ENCODE measurements around the gene CDH4. TPM values are rescaled to one million over a fixed set of nuclear protein-coding genes. Genes with fewer than 3 reads are reported as not detected.

Gene CDH4
- total and polyA plus RNA-seq, 4 experiments from 2014 or later, result 0.39 to 1.1 (median 0.41) TPM; not detected in 1

- Histone ChIP-seq H3K36me3 (ENCODE audit: insufficient read depth, low read length) (no peaks in the 10 kb centered on the region), H3K4me3 (ENCODE audit: low read length in 2 of 2) (no peak overlapping the region), H3K4me1 (ENCODE audit: insufficient read depth, low read length) (no peaks in the 10 kb centered on the region), H3K27me3 (ENCODE audit: insufficient read depth, low read length) (no peaks in the 10 kb centered on the region), H3K27ac (ENCODE audit: low read depth, low read length) (no peak overlapping the region), H3K9me3 (ENCODE audit: control insufficient read depth in 1 of 2, low read length in 2 of 2) (no peaks in the 10 kb centered on the region)
- Mint-ChIP-seq H3K9me3 (peaks cover 0 to 8% (median 0%) of the 10 kb centered on the region in 8 donors), H3K4me1 (no peaks in the 10 kb centered on the region), H3K27me3 (peaks cover 0 to 3% of the 10 kb centered on the region in 2 donors), H3K27ac (no peak overlapping the region), H3K4me3 (no peak overlapping the region), H3K36me3 (no peaks in the 10 kb centered on the region)
- POLR2A ChIA-PET (ENCODE audit: partially characterized antibody), result no interaction called here
- CTCF ChIA-PET (ENCODE audit: partially characterized antibody), result no interaction called here
- intact Hi-C loops (cut with micrococcal nuclease), result no loop called here
- no peak for DNase-seq
These were observed 195.9 kb downstream of the CDH4 start for GRCh38 chr20:61447952-61448351.

- intact Hi-C loops (cut with micrococcal nuclease), result no loop called here
- H3K27ac ChIP-seq (ENCODE audit: low read depth, low read length), result no peak overlapping the region
- no peaks in the 10 kb centered on the region for H3K9me3 ChIP-seq (ENCODE audit: control insufficient read depth in 1 of 2, low read length in 2 of 2)
- no peak overlapping the region for H3K4me3 ChIP-seq (ENCODE audit: low read length in 2 of 2)
- Mint-ChIP-seq H3K27me3 (peaks cover 0 to 3% of the 10 kb centered on the region in 2 donors), H3K27ac (no peak overlapping the region), H3K4me3 (no peak overlapping the region), H3K36me3 (no peaks in the 10 kb centered on the region), H3K9me3 (peaks cover 0 to 9% (median 0%) of the 10 kb centered on the region in 8 donors), H3K4me1 (no peaks in the 10 kb centered on the region)
- CTCF ChIA-PET (ENCODE audit: partially characterized antibody), result no interaction called here
- no peaks in the 10 kb centered on the region for H3K27me3 ChIP-seq (ENCODE audit: insufficient read depth, low read length)
- no peaks in the 10 kb centered on the region for H3K36me3 ChIP-seq (ENCODE audit: insufficient read depth, low read length)
- H3K4me1 ChIP-seq (ENCODE audit: insufficient read depth, low read length), result no peaks in the 10 kb centered on the region
- no peak for DNase-seq
- POLR2A ChIA-PET (ENCODE audit: partially characterized antibody), result no interaction called here
These were observed 196.3 kb downstream of the CDH4 start for GRCh38 chr20:61448386-61448785.

- H3K9me3 Mint-ChIP-seq, result peaks cover 0 to 9% (median 0%) of the 10 kb centered on the region in 8 donors
- CTCF ChIA-PET (ENCODE audit: partially characterized antibody), result no interaction called here
These were observed 197.1 kb downstream of the CDH4 start for GRCh38 chr20:61449057-61449609.

GRCh38 chr20:61449916-61450315 lies 197.9 kb downstream of the CDH4 start:
- Histone ChIP-seq H3K36me3 (ENCODE audit: insufficient read depth, low read length) (no peaks in the 10 kb centered on the region), H3K9me3 (ENCODE audit: control insufficient read depth in 1 of 2, low read length in 2 of 2) (no peaks in the 10 kb centered on the region), H3K27me3 (ENCODE audit: insufficient read depth, low read length) (no peaks in the 10 kb centered on the region), H3K27ac (ENCODE audit: low read depth, low read length) (no peak overlapping the region), H3K4me1 (ENCODE audit: insufficient read depth, low read length) (no peaks in the 10 kb centered on the region), H3K4me3 (ENCODE audit: low read length in 2 of 2) (no peak overlapping the region)
- POLR2A ChIA-PET (ENCODE audit: partially characterized antibody), result no interaction called here
- Mint-ChIP-seq H3K27ac (no peak overlapping the region), H3K27me3 (peaks cover 0 to 3% of the 10 kb centered on the region in 2 donors), H3K4me3 (no peak overlapping the region), H3K9me3 (peaks cover 0 to 9% (median 0%) of the 10 kb centered on the region in 8 donors), H3K4me1 (no peaks in the 10 kb centered on the region), H3K36me3 (no peaks in the 10 kb centered on the region)
- CTCF ChIA-PET (ENCODE audit: partially characterized antibody), result no interaction called here
- no peak for DNase-seq
- intact Hi-C loops (cut with micrococcal nuclease), result no loop called here

More at GRCh38 chr20:61449057-61449609, 197.1 kb downstream of the CDH4 start:
- Histone ChIP-seq H3K36me3 (ENCODE audit: insufficient read depth, low read length) (no peaks in the 10 kb centered on the region), H3K4me1 (ENCODE audit: insufficient read depth, low read length) (no peaks in the 10 kb centered on the region), H3K4me3 (ENCODE audit: low read length in 2 of 2) (no peak overlapping the region), H3K27me3 (ENCODE audit: insufficient read depth, low read length) (no peaks in the 10 kb centered on the region), H3K27ac (ENCODE audit: low read depth, low read length) (no peak overlapping the region), H3K9me3 (ENCODE audit: control insufficient read depth in 1 of 2, low read length in 2 of 2) (no peaks in the 10 kb centered on the region)
- Mint-ChIP-seq H3K4me1 (no peaks in the 10 kb centered on the region), H3K4me3 (no peak overlapping the region), H3K36me3 (no peaks in the 10 kb centered on the region), H3K27me3 (peaks cover 0 to 3% of the 10 kb centered on the region in 2 donors), H3K27ac (no peak overlapping the region)
- intact Hi-C loops (cut with micrococcal nuclease), result no loop called here
- POLR2A ChIA-PET (ENCODE audit: partially characterized antibody), result no interaction called here
- DNase-seq, result no peak

GRCh38 chr20:61450549-61450948 lies 198.5 kb downstream of the CDH4 start:
- peaks cover 0 to 10% (median 0%) of the 10 kb centered on the region in 8 donors for H3K9me3 Mint-ChIP-seq
- no peak for DNase-seq
- Histone ChIP-seq H3K27me3 (ENCODE audit: insufficient read depth, low read length) (no peaks in the 10 kb centered on the region), H3K4me1 (ENCODE audit: insufficient read depth, low read length) (no peaks in the 10 kb centered on the region), H3K9me3 (ENCODE audit: control insufficient read depth in 1 of 2, low read length in 2 of 2) (no peaks in the 10 kb centered on the region), H3K36me3 (ENCODE audit: insufficient read depth, low read length) (no peaks in the 10 kb centered on the region), H3K27ac (ENCODE audit: low read depth, low read length) (no peak overlapping the region), H3K4me3 (ENCODE audit: low read length in 2 of 2) (no peak overlapping the region)
- no peaks in the 10 kb centered on the region for H3K4me1 Mint-ChIP-seq
- POLR2A ChIA-PET (ENCODE audit: partially characterized antibody), result no interaction called here
- no peak overlapping the region for H3K4me3 Mint-ChIP-seq
- H3K27ac Mint-ChIP-seq, result no peak overlapping the region
- CTCF ChIA-PET (ENCODE audit: partially characterized antibody), result no interaction called here
- no peaks in the 10 kb centered on the region for H3K36me3 Mint-ChIP-seq
- H3K27me3 Mint-ChIP-seq, result peaks cover 0 to 3% of the 10 kb centered on the region in 2 donors
- intact Hi-C loops (cut with micrococcal nuclease), result no loop called here

GRCh38 chr20:61451009-61451408 lies 198.9 kb downstream of the CDH4 start:
- H3K27me3 ChIP-seq (ENCODE audit: insufficient read depth, low read length), result no peaks in the 10 kb centered on the region
- H3K4me1 Mint-ChIP-seq, result no peaks in the 10 kb centered on the region
- no peaks in the 10 kb centered on the region for H3K36me3 Mint-ChIP-seq
- no peak for DNase-seq
- H3K9me3 ChIP-seq (ENCODE audit: control insufficient read depth in 1 of 2, low read length in 2 of 2), result no peaks in the 10 kb centered on the region
- H3K27me3 Mint-ChIP-seq, result peaks cover 0 to 3% of the 10 kb centered on the region in 2 donors
- no peak overlapping the region for H3K4me3 ChIP-seq (ENCODE audit: low read length in 2 of 2)
- H3K4me1 ChIP-seq (ENCODE audit: insufficient read depth, low read length), result no peaks in the 10 kb centered on the region
- no peak overlapping the region for H3K4me3 Mint-ChIP-seq
- ChIA-PET POLR2A (ENCODE audit: partially characterized antibody) (no interaction called here), CTCF (ENCODE audit: partially characterized antibody) (no interaction called here)
- peaks cover 0 to 14% (median under 1%) of the 10 kb centered on the region in 8 donors for H3K9me3 Mint-ChIP-seq
- H3K36me3 ChIP-seq (ENCODE audit: insufficient read depth, low read length), result no peaks in the 10 kb centered on the region
- H3K27ac ChIP-seq (ENCODE audit: low read depth, low read length), result no peak overlapping the region
- no peak overlapping the region for H3K27ac Mint-ChIP-seq
- intact Hi-C loops (cut with micrococcal nuclease), result no loop called here

- Histone ChIP-seq H3K27me3 (ENCODE audit: insufficient read depth, low read length) (no peaks in the 10 kb centered on the region), H3K36me3 (ENCODE audit: insufficient read depth, low read length) (no peaks in the 10 kb centered on the region), H3K27ac (ENCODE audit: low read depth, low read length) (no peak overlapping the region), H3K9me3 (ENCODE audit: control insufficient read depth in 1 of 2, low read length in 2 of 2) (no peaks in the 10 kb centered on the region), H3K4me3 (ENCODE audit: low read length in 2 of 2) (no peak overlapping the region), H3K4me1 (ENCODE audit: insufficient read depth, low read length) (no peaks in the 10 kb centered on the region)
- no peak for DNase-seq
- H3K27me3 Mint-ChIP-seq, result peaks cover 0 to 3% of the 10 kb centered on the region in 2 donors
- no peaks in the 10 kb centered on the region for H3K4me1 Mint-ChIP-seq
- H3K4me3 Mint-ChIP-seq, result no peak overlapping the region
- peaks cover 0 to 19% (median 2%) of the 10 kb centered on the region in 8 donors for H3K9me3 Mint-ChIP-seq
- intact Hi-C loops (cut with micrococcal nuclease), result no loop called here
- no peaks in the 10 kb centered on the region for H3K36me3 Mint-ChIP-seq
- ChIA-PET CTCF (ENCODE audit: partially characterized antibody) (no interaction called here), POLR2A (ENCODE audit: partially characterized antibody) (no interaction called here)
- no peak overlapping the region for H3K27ac Mint-ChIP-seq
These were observed 199.9 kb downstream of the CDH4 start for GRCh38 chr20:61451953-61452352.

- no peaks in the 10 kb centered on the region for H3K36me3 Mint-ChIP-seq
- CTCF ChIA-PET (ENCODE audit: partially characterized antibody), result no interaction called here
- Histone ChIP-seq H3K9me3 (ENCODE audit: control insufficient read depth in 1 of 2, low read length in 2 of 2) (no peaks in the 10 kb centered on the region), H3K36me3 (ENCODE audit: insufficient read depth, low read length) (no peaks in the 10 kb centered on the region), H3K27me3 (ENCODE audit: insufficient read depth, low read length) (no peaks in the 10 kb centered on the region), H3K4me3 (ENCODE audit: low read length in 2 of 2) (no peak overlapping the region), H3K27ac (ENCODE audit: low read depth, low read length) (no peak overlapping the region), H3K4me1 (ENCODE audit: insufficient read depth, low read length) (no peaks in the 10 kb centered on the region)
- peaks cover 0 to 3% of the 10 kb centered on the region in 2 donors for H3K27me3 Mint-ChIP-seq
- no peak overlapping the region for H3K27ac Mint-ChIP-seq
- POLR2A ChIA-PET (ENCODE audit: partially characterized antibody), result no interaction called here
- no peaks in the 10 kb centered on the region for H3K4me1 Mint-ChIP-seq
- intact Hi-C loops (cut with micrococcal nuclease), result no loop called here
- H3K4me3 Mint-ChIP-seq, result no peak overlapping the region
- H3K9me3 Mint-ChIP-seq, result peaks cover 0 to 19% (median 1%) of the 10 kb centered on the region in 8 donors
- no peak for DNase-seq
These were observed 201.2 kb downstream of the CDH4 start for GRCh38 chr20:61453219-61453618.
